Mesenchymal stem cell (in vitro differentiated cells and primary cell): ENCODE data around the gene CHST1.

Experiments
- DNase-seq: peaks from one replicate; pipeline ENCODE4 v3.0.0-alpha.2; 2013
- H2AFZ ChIP-seq: one replicate; pipeline ENCODE4 v1.6.1; 2013; ENCODE audit warnings: low read depth, mild to moderate bottlenecking, control low read depth, inconsistent platforms, low read length, moderate library complexity
- H2AK5ac ChIP-seq: 2 replicates; pipeline ENCODE4 v1.6.1; 2013; ENCODE audit warnings: low read length, moderate library complexity, mild to moderate bottlenecking, inconsistent platforms; ENCODE audit not compliant: severe bottlenecking
- H2BK120ac ChIP-seq: one replicate; pipeline ENCODE4 v1.6.1; 2013; ENCODE audit warnings: low read depth, mild to moderate bottlenecking, inconsistent platforms, low read length, moderate library complexity
- H2BK12ac ChIP-seq, 2 experiments: one replicate each; pipeline ENCODE4 v1.6.1; 2013; ENCODE audit warnings: inconsistent platforms in 2 of 2, low read length in 2 of 2, mild to moderate bottlenecking in 2 of 2, moderate library complexity in 2 of 2, control low read depth in 1 of 2
- H2BK15ac ChIP-seq: one replicate; pipeline ENCODE4 v1.6.1; 2013; ENCODE audit warnings: mild to moderate bottlenecking, low read depth, inconsistent platforms; ENCODE audit not compliant: poor library complexity, severe bottlenecking
- H2BK5ac ChIP-seq: 2 replicates; pipeline ENCODE4 v1.6.1; 2013; ENCODE audit warnings: low read depth, mild to moderate bottlenecking, low read length, control low read depth, inconsistent platforms; ENCODE audit not compliant: poor library complexity, severe bottlenecking
- H3K14ac ChIP-seq, 2 experiments: one replicate each; pipeline ENCODE4 v1.6.1; 2013; ENCODE audit warnings: inconsistent platforms in 2 of 2, low read length in 2 of 2, control low read depth in 1 of 2, mild to moderate bottlenecking in 1 of 2, moderate library complexity in 1 of 2
- H3K18ac ChIP-seq, 2 experiments: one replicate each; pipeline ENCODE4 v1.6.1; 2013; ENCODE audit warnings: inconsistent platforms in 2 of 2, low read length in 2 of 2, control low read depth in 1 of 2, low read depth in 1 of 2, mild to moderate bottlenecking in 1 of 2
- H3K23ac ChIP-seq, 2 experiments: one replicate each; pipeline ENCODE4 v1.6.1; 2013; ENCODE audit warnings: inconsistent platforms in 2 of 2, low read length in 2 of 2, mild to moderate bottlenecking in 2 of 2, moderate library complexity in 2 of 2, control low read depth in 1 of 2
- H3K27ac ChIP-seq: 2 replicates; pipeline ENCODE4 v1.5.1; 2013; ENCODE audit warnings: mild to moderate bottlenecking, moderate library complexity, low read length, control low read depth, inconsistent platforms; ENCODE audit not compliant: poor library complexity, severe bottlenecking
- H3K27me3 ChIP-seq, 2 experiments: 2 replicates each; pipeline versions ENCODE4 v1.6.1 to v1.7.0; 2013; ENCODE audit warnings: low read length in 2 of 2, mild to moderate bottlenecking in 2 of 2, moderate library complexity in 2 of 2, control low read depth in 1 of 2, inconsistent platforms in 1 of 2; ENCODE audit not compliant: control insufficient read depth in 1 of 2, insufficient read depth in 1 of 2
- H3K36me3 ChIP-seq, 2 experiments: 2 replicates each; pipeline versions ENCODE4 v1.6.1 to v1.7.0; 2013; ENCODE audit warnings: low read length in 2 of 2, control low read depth in 1 of 2, inconsistent platforms in 1 of 2, low read depth in 1 of 2, mild to moderate bottlenecking in 1 of 2; ENCODE audit not compliant: insufficient read depth in 2 of 2, control insufficient read depth in 1 of 2
- H3K4ac ChIP-seq, 2 experiments: one replicate each; pipeline ENCODE4 v1.6.1; 2013; ENCODE audit warnings: inconsistent platforms in 2 of 2, low read length in 2 of 2, mild to moderate bottlenecking in 2 of 2, moderate library complexity in 2 of 2, control low read depth in 1 of 2, low read depth in 1 of 2
- H3K4me1 ChIP-seq: 2 replicates; pipeline ENCODE4 v1.6.1; 2013; ENCODE audit warnings: low read depth, low read length, control low read depth; ENCODE audit not compliant: control insufficient read depth, insufficient read depth
- H3K4me2 ChIP-seq: 2 replicates; pipeline ENCODE4 v1.6.1; 2013; ENCODE audit warnings: low read length, mild to moderate bottlenecking, inconsistent platforms; ENCODE audit not compliant: poor library complexity, severe bottlenecking
- H3K4me3 ChIP-seq, 2 experiments: 2 replicates each; pipeline versions ENCODE4 v1.5.1 to v1.7.0; 2013; ENCODE audit warnings: low read length in 2 of 2, mild to moderate bottlenecking in 2 of 2, control low read depth in 1 of 2, low read depth in 1 of 2; ENCODE audit not compliant: insufficient read depth in 1 of 2
- H3K79me1 ChIP-seq: replicated peaks from 2 replicates; pipeline ENCODE4 v1.6.1; 2013; ENCODE audit warnings: mild to moderate bottlenecking, control low read depth, low read length, inconsistent platforms; ENCODE audit not compliant: poor library complexity, severe bottlenecking
- H3K9ac ChIP-seq: 2 replicates; pipeline ENCODE4 v1.7.0; 2013; ENCODE audit warnings: mild to moderate bottlenecking, low read length, moderate library complexity
- H3K9me3 ChIP-seq: 2 replicates; pipeline ENCODE4 v1.7.0; 2013; ENCODE audit warnings: mild to moderate bottlenecking, low read length; ENCODE audit not compliant: control insufficient read depth
- H4K8ac ChIP-seq: one replicate; pipeline ENCODE4 v1.6.1; 2013; ENCODE audit warnings: inconsistent platforms, mild to moderate bottlenecking, low read length, moderate library complexity
- H4K91ac ChIP-seq: one replicate; pipeline ENCODE4 v1.6.1; 2013; ENCODE audit warnings: mild to moderate bottlenecking, low read length, inconsistent platforms
- WGBS: methylation state at CpG from one replicate; pipeline ENCODE4 v1.1.7; 2013; ENCODE audit warnings: mixed read lengths; 5-methylcytosine and 5-hydroxymethylcytosine counted together

The CHST1 gene

GRCh38 chr11:45684440-45684839 is 19.0 kb upstream of the CHST1 start:
- DNase-seq: no peak
- Histone ChIP-seq H4K91ac (no peak overlapping the region), H3K9me3 (no peaks in the 10 kb centered on the region), H3K79me1 (no peaks in the 10 kb centered on the region), H3K4me2 (no peak overlapping the region), H4K8ac (no peak overlapping the region), H3K4ac (no peak overlapping the region), H3K27ac (no peak overlapping the region), H2AFZ (no peak overlapping the region), H3K27me3 (peaks cover 79 to 86% of the 10 kb centered on the region in 2 experiments), H3K14ac (no peak overlapping the region), H3K36me3 (no peaks in the 10 kb centered on the region), H2BK120ac (no peak overlapping the region), H3K9ac (no peak overlapping the region), H2BK15ac (no peak overlapping the region), H3K4me1 (no peaks in the 10 kb centered on the region), H2BK12ac (no peak overlapping the region), H2BK5ac (no peak overlapping the region), H2AK5ac (no peak overlapping the region), H3K4me3 (no peak overlapping the region), H3K23ac (no peak overlapping the region), H3K18ac (no peak overlapping the region)
- 42% methylated on average over 6 of the region's 6 CpGs for WGBS

GRCh38 chr11:45683271-45684058 is 18.0 kb upstream of the CHST1 start:
- Histone ChIP-seq H3K27me3 (peaks cover 69 to 77% of the 10 kb centered on the region in 2 experiments), H2AFZ (no peak overlapping the region), H3K23ac (no peak overlapping the region), H2BK120ac (no peak overlapping the region), H3K9ac (no peak overlapping the region), H3K9me3 (no peaks in the 10 kb centered on the region), H3K18ac (no peak overlapping the region), H4K8ac (no peak overlapping the region), H3K4ac (no peak overlapping the region), H2BK15ac (no peak overlapping the region), H3K27ac (no peak overlapping the region), H3K4me3 (no peak overlapping the region), H3K36me3 (no peaks in the 10 kb centered on the region), H2AK5ac (no peak overlapping the region), H3K4me1 (no peaks in the 10 kb centered on the region), H3K79me1 (no peaks in the 10 kb centered on the region), H2BK12ac (no peak overlapping the region), H3K4me2 (no peak overlapping the region), H3K14ac (no peak overlapping the region), H4K91ac (no peak overlapping the region), H2BK5ac (no peak overlapping the region)
- 81% methylated on average over 8 of the region's 8 CpGs for WGBS
- DNase-seq: no peak

GRCh38 chr11:45679806-45680205 is 14.4 kb upstream of the CHST1 start:
- Histone ChIP-seq H3K79me1 (no peaks in the 10 kb centered on the region), H3K36me3 (no peaks in the 10 kb centered on the region), H3K4me2 (no peak overlapping the region), H3K27me3 (peaks cover 37 to 40% of the 10 kb centered on the region in 2 experiments), H3K27ac (no peak overlapping the region), H4K91ac (no peak overlapping the region), H3K18ac (no peak overlapping the region), H2BK15ac (no peak overlapping the region), H4K8ac (no peak overlapping the region), H3K4me1 (no peaks in the 10 kb centered on the region), H3K4me3 (no peak overlapping the region), H2BK5ac (no peak overlapping the region), H2BK12ac (no peak overlapping the region), H3K14ac (no peak overlapping the region), H3K9ac (no peak overlapping the region), H3K4ac (no peak overlapping the region), H2AK5ac (no peak overlapping the region), H3K9me3 (no peaks in the 10 kb centered on the region), H2AFZ (no peak overlapping the region), H3K23ac (no peak overlapping the region), H2BK120ac (no peak overlapping the region)
- DNase-seq: no peak
- WGBS: 93% methylated on average over 6 of the region's 7 CpGs

- Histone ChIP-seq H2BK15ac (no peak overlapping the region), H3K4me1 (no peaks in the 10 kb centered on the region), H2BK5ac (no peak overlapping the region), H2BK120ac (no peak overlapping the region), H3K36me3 (no peaks in the 10 kb centered on the region), H3K14ac (peak overlapping the region in 1 of 2 experiments; percentile 41), H3K4ac (no peak overlapping the region), H3K9me3 (no peaks in the 10 kb centered on the region), H3K23ac (no peak overlapping the region), H3K4me2 (no peak overlapping the region), H3K9ac (no peak overlapping the region), H2BK12ac (no peak overlapping the region), H3K79me1 (no peaks in the 10 kb centered on the region), H3K27me3 (peaks cover 29 to 33% of the 10 kb centered on the region in 2 experiments), H3K18ac (no peak overlapping the region), H4K91ac (no peak overlapping the region), H4K8ac (no peak overlapping the region), H2AK5ac (no peak overlapping the region), H3K4me3 (no peak overlapping the region), H3K27ac (no peak overlapping the region), H2AFZ (no peak overlapping the region)
- DNase-seq: no peak
- WGBS: 70% methylated on average over 7 of the region's 7 CpGs
Measured at GRCh38 chr11:45678976-45679375, 13.6 kb upstream of the CHST1 start.
